ENCODE results near the gene SETDB2. TPM values are rescaled to one million over a fixed set of nuclear protein-coding genes. Genes with fewer than 3 reads are reported as not detected.

The SETDB2 gene
- total RNA-seq, 1 experiment from 2014 or later = 5.2 TPM

GRCh38 chr13:49452725-49453457 lies 8.8 kb downstream of the SETDB2 start:
- Histone ChIP-seq H2AFZ (ENCODE audit: low read depth, low read length, poor library complexity, severe bottlenecking) (no peak overlapping the region), H3K79me2 (ENCODE audit: insufficient read depth, low read length) (peaks cover 1% of the 10 kb centered on the region; the same call in 1 of the 2 replicates), H3K27ac (ENCODE audit: low read depth, low read length) (no peak overlapping the region), H3K9me2 (ENCODE audit: insufficient read depth) (no peaks in the 10 kb centered on the region), H4K20me1 (ENCODE audit: insufficient read depth) (no peaks in the 10 kb centered on the region), H3K9me3 (ENCODE audit: control insufficient read depth in 1 of 2, insufficient read depth in 1 of 2, low read depth in 1 of 2, low read length in 2 of 2) (no peaks in the 10 kb centered on the region), H3K36me3 (ENCODE audit: control insufficient read depth in 1 of 2, insufficient read depth in 2 of 2, low read length in 2 of 2) (no peaks in the 10 kb centered on the region), H3K4me2 (ENCODE audit: low read length) (no peak overlapping the region), H3K4me1 (ENCODE audit: control insufficient read depth in 1 of 2, insufficient read depth in 2 of 2, low read length in 2 of 2) (no peaks in the 10 kb centered on the region), H3K4me3 (replicated peaks in 1 of 2; ENCODE audit: low read depth in 1 of 2, low read length in 2 of 2) (no peak overlapping the region), H3K27me3 (ENCODE audit: insufficient read depth, low read length) (no peaks in the 10 kb centered on the region), H3K9ac (ENCODE audit: low read length) (no peak overlapping the region)
- TF ChIP-seq MAX (IDR thresholded peaks at IDR 0.05) (no peak), SIN3A (IDR thresholded peaks at IDR 0.05; ENCODE audit: low read depth) (no peak), CBX3 (IDR thresholded peaks at IDR 0.05; ENCODE audit: low read depth) (no peak), REST (IDR thresholded peaks at IDR 0.05; ENCODE audit: low read depth) (no peak), POLR2AphosphoS5 (IDR thresholded peaks at IDR 0.05; ENCODE audit: low read depth, low read length) (no peak), ZFX (IDR thresholded peaks at IDR 0.05) (no peak), SP1 (IDR thresholded peaks at IDR 0.05; ENCODE audit: low read depth) (no peak), EZH2 (IDR thresholded peaks at IDR 0.05) (no peak), JUND (IDR thresholded peaks at IDR 0.05) (no peak), YY1 (IDR thresholded peaks at IDR 0.05; ENCODE audit: extremely low read depth, insufficient replicate concordance, low read depth, low read length) (no peak), ZBTB33 (IDR thresholded peaks at IDR 0.05; ENCODE audit: extremely low read depth, insufficient replicate concordance, low read length) (no peak), ATF3 (IDR thresholded peaks at IDR 0.05) (no peak), CEBPB (IDR thresholded peaks at IDR 0.05; ENCODE audit: low read depth) (no peak), POLR2A (IDR thresholded peaks at IDR 0.05; ENCODE audit: borderline replicate concordance, extremely low read depth, insufficient read depth, insufficient read length) (no peak), SRF (IDR thresholded peaks at IDR 0.05; ENCODE audit: low read depth) (no peak), FOSL1 (IDR thresholded peaks at IDR 0.05; ENCODE audit: low read depth) (no peak), ELF1 (IDR thresholded peaks at IDR 0.05; ENCODE audit: borderline replicate concordance, low read depth) (no peak)
- ATAC-seq = no peak
- intact Hi-C loops (cut with micrococcal nuclease) = no loop called here
- DNase-seq (ENCODE audit: low read depth, low spot score) = no peak
- ChIA-PET POLR2A (interaction anchor here (1.3 kb wide), 1 partner anchor 8 kb away, joined by 4 read pairs; the partner anchor contains the start of genes CAB39L and SETDB2), CTCF (no interaction called here), RAD21 (ENCODE audit: low non-redundant PET in 1 of 2, low total read pairs in 2 of 2, uncharacterized antibody in 2 of 2, unreplicated experiment in 2 of 2) (no interaction called here)
- no TSS peak for BruUV-seq (replicated peaks)
